Raji (cell line): ENCODE measurements around the gene CPNE2.

Experiments used
- POLR2A ChIP-seq: IDR thresholded peaks from 2 replicates; pipeline ENCODE4 v1.6.1; 2011; ENCODE audit warnings: low read depth, low read length, control low read depth; ENCODE audit not compliant: insufficient read depth

The CPNE2 gene

DNA sequence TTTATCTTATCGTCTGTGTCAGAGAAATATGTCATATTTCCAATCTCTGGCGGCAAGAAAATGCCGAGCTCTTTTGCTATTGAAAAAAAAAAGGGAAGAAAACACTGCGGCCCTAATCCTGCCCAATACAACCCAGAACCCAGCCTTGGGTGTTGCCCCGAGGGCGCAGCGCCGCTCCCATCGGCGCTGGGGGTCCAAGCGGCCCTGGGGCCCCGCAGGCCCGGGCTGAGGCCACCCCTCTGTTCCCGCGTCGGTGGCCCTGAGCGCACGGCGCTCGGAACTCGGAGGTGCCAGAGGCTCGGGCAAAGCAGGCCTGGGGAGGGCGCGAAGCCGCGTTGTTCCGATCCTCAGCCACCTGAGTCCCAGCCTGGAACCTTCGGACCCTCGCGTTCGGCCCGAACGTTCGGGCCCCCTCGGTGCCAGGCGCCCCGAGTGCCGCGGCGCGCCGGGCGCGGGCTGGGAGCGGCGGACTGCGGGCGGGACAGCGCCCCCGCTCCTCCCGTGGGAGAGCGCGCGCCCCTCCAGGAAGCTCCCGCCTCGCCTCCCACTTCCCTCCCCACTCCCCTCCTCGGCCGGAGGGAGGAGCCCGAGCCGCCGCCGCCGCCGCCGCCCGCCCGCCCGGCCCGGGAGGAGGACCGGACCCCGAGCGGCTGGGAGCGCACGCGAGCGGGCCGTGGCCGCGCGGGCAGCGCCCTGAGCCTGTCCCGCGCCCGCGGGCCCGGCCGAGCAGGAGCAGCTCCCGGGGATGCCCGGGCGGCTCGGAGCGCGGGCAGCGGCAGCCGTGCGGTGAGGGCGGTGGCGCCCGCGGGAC is at the start of gene CPNE2:
TSS of gene CPNE2 (plus strand) at position 609 of the 811 bp plus-strand sequence. CDS start 18,160 bp downstream, outside the sequence.
- no peak for TF ChIP-seq POLR2A

DNA sequence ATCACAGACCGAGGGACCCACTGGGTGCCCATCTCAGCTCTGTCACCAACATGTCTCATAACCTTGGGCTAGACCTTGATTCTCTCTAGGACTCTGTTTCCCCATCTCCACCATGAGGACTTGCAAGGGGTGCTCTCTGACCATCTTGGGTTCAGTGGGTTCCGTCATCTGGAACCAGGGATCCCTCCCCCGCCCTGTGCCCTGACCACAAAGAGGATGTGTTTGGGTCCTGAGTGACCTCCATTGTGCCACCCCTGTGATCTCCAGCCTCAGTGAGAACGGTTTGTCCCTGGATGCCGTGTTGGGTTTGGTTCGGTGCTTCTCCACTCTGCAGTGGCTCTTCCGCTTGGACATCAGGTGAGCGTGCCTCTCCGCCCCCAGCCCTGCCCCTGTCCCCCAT is 49.1 kb upstream of the CPNE2 start:
- TF ChIP-seq POLR2A: no peak

DNA sequence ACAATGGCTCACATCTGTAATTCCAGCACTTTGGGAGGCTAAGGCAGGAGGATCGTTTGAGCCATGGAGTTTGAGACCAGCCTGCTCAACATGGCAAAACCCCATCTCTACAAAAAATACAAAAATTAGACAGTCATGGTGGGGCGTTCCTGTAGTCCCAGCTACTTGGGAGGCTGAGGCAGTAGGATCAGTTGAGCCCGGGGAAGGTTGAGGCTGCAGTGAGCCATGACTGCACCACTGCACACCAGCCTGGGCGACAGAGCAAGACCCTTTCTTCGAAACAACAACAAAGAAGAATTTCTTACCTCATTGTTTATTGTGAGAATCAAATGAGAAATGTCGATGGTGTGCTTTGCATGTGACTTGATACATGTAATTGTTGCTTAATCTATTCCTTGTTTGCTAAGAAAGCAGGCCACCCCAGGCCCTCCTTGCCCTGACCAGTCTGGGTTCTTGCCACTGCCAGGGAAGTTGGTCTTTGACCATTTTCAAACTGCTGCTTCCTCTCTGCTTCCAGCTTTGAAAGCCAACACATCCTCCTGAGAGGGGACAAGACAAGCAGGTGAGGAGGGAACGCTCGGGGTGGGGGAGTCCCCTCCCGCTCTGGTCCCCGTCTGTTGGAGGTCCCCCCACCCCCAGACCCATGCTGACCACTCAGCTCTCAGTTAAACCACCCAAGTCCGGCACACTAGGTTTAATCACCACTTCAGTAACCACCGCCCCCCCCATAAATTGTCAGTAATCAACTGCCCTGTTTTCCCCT is 47.3 kb upstream of the CPNE2 start:
- TF ChIP-seq POLR2A: no peak

GRCh38 chr16:57045694-57046381 is 46.5 kb upstream of the CPNE2 start:
- TF ChIP-seq POLR2A: peak; percentile 32; the same call in 1 of the 2 replicates

DNA sequence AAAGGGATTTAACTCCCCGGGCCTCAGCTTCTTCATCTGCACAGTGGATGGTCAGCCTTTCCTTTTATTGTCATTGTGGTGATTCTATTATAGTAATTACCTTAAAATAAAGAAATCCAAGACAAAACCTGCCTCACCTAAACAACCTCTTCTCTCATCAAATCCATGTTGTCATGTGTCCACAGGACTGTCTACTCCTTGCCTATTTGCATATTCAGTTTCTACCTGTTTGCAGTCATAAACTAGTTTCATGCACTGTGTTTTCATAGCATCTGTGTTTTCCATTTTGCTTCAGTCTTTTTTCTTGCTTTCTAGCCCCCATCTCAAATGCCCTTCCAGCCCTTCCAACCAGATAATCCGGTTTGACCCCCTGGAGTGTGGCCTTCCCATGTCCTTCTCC is 44.3 kb upstream of the CPNE2 start:
- no peak for TF ChIP-seq POLR2A

- no peak for TF ChIP-seq POLR2A
Measured at GRCh38 chr16:57049678-57050077, 42.7 kb upstream of the CPNE2 start.

- no peak for TF ChIP-seq POLR2A
Measured at GRCh38 chr16:57051696-57052228, 40.6 kb upstream of the CPNE2 start.

GRCh38 chr16:57053206-57053605 is 39.2 kb upstream of the CPNE2 start:
- TF ChIP-seq POLR2A: no peak

GRCh38 chr16:57054338-57054737 is 38.0 kb upstream of the CPNE2 start:
- TF ChIP-seq POLR2A: no peak

- TF ChIP-seq POLR2A: no peak
Measured at GRCh38 chr16:57054771-57055170, 37.6 kb upstream of the CPNE2 start.

DNA sequence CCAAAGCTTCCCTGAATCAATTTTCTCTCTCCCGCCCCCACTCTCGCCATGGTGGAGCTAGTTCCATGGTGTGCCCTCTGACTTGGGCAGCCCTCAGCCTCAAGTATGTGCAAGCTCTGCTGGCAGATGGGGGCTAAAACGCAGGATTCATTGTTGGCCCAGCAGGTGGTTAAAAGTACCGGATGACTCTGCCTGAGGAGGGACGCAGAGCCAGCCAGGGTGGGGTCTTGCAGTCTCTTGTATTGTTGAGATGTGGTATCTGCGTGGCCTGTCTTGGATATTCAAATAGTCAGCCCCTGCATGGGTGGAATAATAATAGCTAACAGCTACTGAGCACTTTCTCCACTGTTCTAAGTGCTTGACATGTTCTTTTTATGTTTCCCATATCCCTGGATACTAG is 36.7 kb upstream of the CPNE2 start:
- no peak for TF ChIP-seq POLR2A

- TF ChIP-seq POLR2A: no peak
Measured at GRCh38 chr16:57058291-57058861, 34.0 kb upstream of the CPNE2 start.

DNA sequence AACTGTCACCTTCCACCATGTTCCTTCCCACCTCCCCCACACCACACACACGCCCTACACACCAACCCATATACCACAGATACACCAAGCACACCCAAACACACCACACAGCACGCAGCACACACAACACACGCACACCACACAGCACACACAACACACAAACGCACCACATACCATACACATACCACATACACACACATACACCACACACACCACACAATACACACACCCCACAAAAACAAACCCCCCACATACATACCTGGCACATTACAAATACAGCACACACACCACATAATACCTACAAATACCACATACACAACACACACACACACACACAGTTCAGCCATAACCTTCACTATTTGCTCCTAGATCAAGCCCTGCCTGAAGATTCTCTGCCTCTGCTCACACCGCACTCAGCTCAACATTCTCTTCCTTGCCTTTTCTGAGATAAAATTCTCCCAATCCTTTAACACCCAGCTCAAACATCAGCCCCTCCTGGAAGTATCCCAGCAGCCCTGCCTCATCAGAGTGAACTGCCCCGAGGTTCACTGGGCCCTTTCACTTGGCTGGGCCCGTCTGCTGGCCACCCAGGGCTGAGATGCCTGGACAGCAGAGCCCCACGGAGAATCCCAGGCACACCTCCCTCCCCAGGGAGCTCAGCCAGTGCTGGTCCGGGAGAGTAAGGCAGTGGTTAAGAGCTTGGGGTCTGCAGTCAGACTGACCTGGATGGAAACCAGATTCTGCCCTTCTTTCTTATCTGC is 31.9 kb upstream of the CPNE2 start:
- TF ChIP-seq POLR2A: no peak
